ENCODE data around the gene TOR2A.

Gene TOR2A

GRCh38 chr9:127749090-127749787 lies 14.1 kb upstream of the TOR2A start:
- Histone ChIP-seq H3K36me3 (peaks cover 99% of the 10 kb centered on the region), H3K4me3 (ENCODE audit: low read depth in 1 of 2, low read length in 1 of 2) (no peak overlapping the region), H3K27me3 (no peaks in the 10 kb centered on the region), H3K27ac (peak overlapping the region; percentile 25), H3K9me3 (no peaks in the 10 kb centered on the region), H3K4me1 (ENCODE audit: control insufficient read depth in 1 of 2, insufficient read depth in 1 of 2, low read depth in 1 of 2, low read length in 1 of 2) (peaks cover 9% of the 10 kb centered on the region in 2 experiments)
- no peak for TF ChIP-seq CTCF (IDR thresholded peaks at IDR 0.05)

- Histone ChIP-seq H3K9me3 (no peaks in the 10 kb centered on the region), H3K36me3 (peaks cover 100% of the 10 kb centered on the region), H3K4me3 (ENCODE audit: low read depth in 1 of 2, low read length in 1 of 2) (no peak overlapping the region), H3K27me3 (no peaks in the 10 kb centered on the region), H3K4me1 (ENCODE audit: control insufficient read depth in 1 of 2, insufficient read depth in 1 of 2, low read depth in 1 of 2, low read length in 1 of 2) (peaks cover 9% of the 10 kb centered on the region in 2 experiments), H3K27ac (no peak overlapping the region)
- no peak for TF ChIP-seq CTCF (IDR thresholded peaks at IDR 0.05)
Observed at GRCh38 chr9:127746959-127747569, 12.0 kb upstream of the TOR2A start.

GRCh38 chr9:127744398-127745110 lies 9.5 kb upstream of the TOR2A start:
- H3K27ac ChIP-seq = no peak overlapping the region
- no peaks in the 10 kb centered on the region for H3K27me3 ChIP-seq
- no peak overlapping the region for H3K4me3 ChIP-seq (ENCODE audit: low read depth in 1 of 2, low read length in 1 of 2)
- TF ChIP-seq CTCF (IDR thresholded peaks at IDR 0.05) = no peak
- peaks cover 100% of the 10 kb centered on the region for H3K36me3 ChIP-seq
- H3K9me3 ChIP-seq = no peaks in the 10 kb centered on the region
- H3K4me1 ChIP-seq (ENCODE audit: control insufficient read depth in 1 of 2, insufficient read depth in 1 of 2, low read depth in 1 of 2, low read length in 1 of 2) = peaks cover 5% of the 10 kb centered on the region in 2 experiments

- Histone ChIP-seq H3K36me3 (peaks cover 100% of the 10 kb centered on the region), H3K4me3 (ENCODE audit: low read depth in 1 of 2, low read length in 1 of 2) (no peak overlapping the region), H3K9me3 (no peaks in the 10 kb centered on the region), H3K4me1 (ENCODE audit: control insufficient read depth in 1 of 2, insufficient read depth in 1 of 2, low read depth in 1 of 2, low read length in 1 of 2) (no peaks in the 10 kb centered on the region), H3K27me3 (no peaks in the 10 kb centered on the region), H3K27ac (no peak overlapping the region)
- TF ChIP-seq CTCF (IDR thresholded peaks at IDR 0.05) = no peak
Observed at GRCh38 chr9:127742435-127743088, 7.5 kb upstream of the TOR2A start.

- H3K36me3 ChIP-seq = peaks cover 98% of the 10 kb centered on the region
- H3K4me3 ChIP-seq (ENCODE audit: low read depth in 1 of 2, low read length in 1 of 2) = no peak overlapping the region
Observed at GRCh38 chr9:127741831-127742434, 6.8 kb upstream of the TOR2A start.

More at GRCh38 chr9:127741831-127742434, 6.8 kb upstream of the TOR2A start:
- H3K4me1 ChIP-seq (ENCODE audit: control insufficient read depth in 1 of 2, insufficient read depth in 1 of 2, low read depth in 1 of 2, low read length in 1 of 2) = no peaks in the 10 kb centered on the region
- H3K9me3 ChIP-seq = no peaks in the 10 kb centered on the region
- H3K27me3 ChIP-seq = no peaks in the 10 kb centered on the region
- H3K27ac ChIP-seq = no peak overlapping the region
- no peak for TF ChIP-seq CTCF (IDR thresholded peaks at IDR 0.05)
